Ishikawa (cell line): Measurements from ENCODE around the gene WNT6.

ENCODE experiments used
- CREB1 ChIP-seq: IDR thresholded peaks from 2 replicates; pipeline ENCODE4 v1.6.1; 2012; ENCODE audit warnings: low read depth
- EGR1 ChIP-seq: IDR thresholded peaks from 2 replicates; pipeline ENCODE4 v1.6.1; 2012
- EP300 ChIP-seq: IDR thresholded peaks from 2 replicates; pipeline ENCODE4 v1.6.1; 2012; ENCODE audit warnings: borderline replicate concordance
- NFIC ChIP-seq: IDR thresholded peaks from 2 replicates; pipeline ENCODE4 v1.6.1; 2012
- RAD21 ChIP-seq: IDR thresholded peaks from 2 replicates; pipeline ENCODE4 v1.6.1; 2012; ENCODE audit warnings: low read depth
- TAF1 ChIP-seq: IDR thresholded peaks from 2 replicates; pipeline ENCODE4 v1.6.1; 2012; ENCODE audit warnings: low read depth, mild to moderate bottlenecking
- TCF12 ChIP-seq: IDR thresholded peaks from 2 replicates; pipeline ENCODE4 v1.6.1; 2012; ENCODE audit warnings: low read depth
- YY1 ChIP-seq: IDR thresholded peaks from 2 replicates; pipeline ENCODE4 v1.6.1; 2012; ENCODE audit warnings: low read depth
- TF ChIP-seq, protein P1 (sequence below): IDR thresholded peaks from 2 replicates; pipeline ENCODE4 v1.6.1; 2012

DNA sequence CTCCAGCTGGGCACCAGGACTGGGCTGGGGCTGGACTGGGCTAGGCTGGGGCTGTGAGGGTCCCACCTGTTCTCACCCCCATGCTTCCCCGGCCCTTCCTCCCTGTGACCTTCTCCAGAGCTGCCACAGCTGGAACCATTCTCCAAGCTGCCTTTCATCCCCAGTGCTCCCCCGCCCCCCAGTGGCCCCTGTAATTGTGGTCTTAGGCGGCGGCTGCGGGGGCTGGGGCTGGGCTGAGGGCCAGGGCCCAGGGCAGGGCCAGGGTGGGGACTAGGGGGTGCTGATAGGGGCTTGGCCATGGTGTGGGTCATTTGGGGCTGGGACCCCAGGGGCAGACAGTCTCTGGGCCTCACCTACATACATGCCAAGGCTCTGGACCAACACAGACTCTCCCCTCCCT is 18.3 kb downstream of the WNT6 start:
- TF ChIP-seq RAD21 = no peak
- TF ChIP-seq TAF1 = no peak
- TF ChIP-seq EP300 = no peak
- no peak for TF ChIP-seq EGR1
- no peak for TF ChIP-seq NFIC
- TF ChIP-seq YY1 = no peak
- TF ChIP-seq, protein P1, sequence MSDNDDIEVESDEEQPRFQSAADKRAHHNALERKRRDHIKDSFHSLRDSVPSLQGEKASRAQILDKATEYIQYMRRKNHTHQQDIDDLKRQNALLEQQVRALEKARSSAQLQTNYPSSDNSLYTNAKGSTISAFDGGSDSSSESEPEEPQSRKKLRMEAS = no peak
- no peak for TF ChIP-seq TCF12
- TF ChIP-seq CREB1 = no peak
